ENCODE results near the gene RIPOR2.

Gene RIPOR2

GRCh38 chr6:24903681-24904080 lies 32.1 kb downstream of the RIPOR2 start:
- no peak for TF ChIP-seq CTCF (IDR thresholded peaks at IDR 0.05; ENCODE audit: borderline replicate concordance, insufficient read depth, low read depth, low read length)
- no peak overlapping the region for H3K4me3 ChIP-seq (ENCODE audit: low read depth, low read length)

DNA sequence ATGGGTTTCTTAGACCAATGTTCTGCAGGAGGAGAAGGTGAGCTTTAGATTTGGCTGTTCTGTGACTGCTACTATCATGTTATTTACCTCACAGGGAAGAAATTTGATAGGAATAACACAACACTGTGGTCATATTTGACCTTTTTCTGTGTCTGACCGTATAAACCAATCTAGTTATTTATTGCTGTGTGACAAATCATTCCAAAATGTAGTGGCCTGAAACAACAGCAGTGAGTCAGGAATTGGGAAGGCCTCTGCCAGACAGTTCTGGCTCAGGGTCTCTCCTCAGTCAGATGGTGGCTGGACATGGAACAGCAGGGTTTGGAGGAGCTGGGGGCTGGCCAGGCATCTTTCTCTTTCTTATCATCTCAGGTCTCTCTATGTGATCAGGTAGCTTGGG lies 33.0 kb downstream of the RIPOR2 start:
- no peak for TF ChIP-seq CTCF (IDR thresholded peaks at IDR 0.05; ENCODE audit: borderline replicate concordance, insufficient read depth, low read depth, low read length)
- H3K4me3 ChIP-seq (ENCODE audit: low read depth, low read length): no peak overlapping the region

GRCh38 chr6:24901698-24902328 lies 33.9 kb downstream of the RIPOR2 start:
- no peak overlapping the region for H3K4me3 ChIP-seq (ENCODE audit: low read depth, low read length)
- no peak for TF ChIP-seq CTCF (IDR thresholded peaks at IDR 0.05; ENCODE audit: borderline replicate concordance, insufficient read depth, low read depth, low read length)

DNA sequence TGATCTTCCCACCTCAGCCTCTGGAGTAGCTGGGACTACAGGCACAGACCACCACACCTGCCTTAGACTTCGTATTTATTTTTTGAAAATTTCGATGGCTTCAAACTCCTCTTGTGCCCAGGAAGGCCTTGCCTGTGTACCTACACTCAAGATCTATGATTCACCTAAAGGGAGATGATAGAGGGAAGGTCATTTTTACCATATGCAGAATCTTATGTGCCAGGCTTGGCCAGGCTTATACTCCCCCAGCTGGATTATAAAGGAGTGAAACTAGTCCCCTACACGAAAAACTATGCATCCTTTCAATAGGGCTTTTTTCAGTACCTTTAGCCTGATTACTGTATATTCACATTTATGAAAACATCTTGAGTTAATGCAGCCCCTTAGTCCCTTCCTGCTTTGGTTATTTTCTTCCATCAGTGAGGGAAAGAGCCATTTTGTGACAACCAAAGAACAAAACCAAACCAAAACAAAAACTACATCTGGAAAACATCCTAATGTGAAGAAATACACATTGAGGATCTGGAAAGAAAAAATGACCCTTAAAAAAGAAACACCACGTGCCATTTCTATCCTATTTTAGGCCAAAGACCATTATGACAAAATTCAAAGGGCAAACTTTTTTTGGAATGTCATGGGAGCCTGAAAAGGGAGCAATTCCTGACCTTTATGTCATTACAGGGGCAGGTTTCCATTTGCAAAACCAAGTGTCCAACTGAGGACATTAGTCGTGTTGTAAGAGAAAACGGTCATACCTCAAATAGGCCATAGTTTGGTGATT lies 34.7 kb downstream of the RIPOR2 start:
- no peak overlapping the region for H3K4me3 ChIP-seq (ENCODE audit: low read depth, low read length)
- no peak for TF ChIP-seq CTCF (IDR thresholded peaks at IDR 0.05; ENCODE audit: borderline replicate concordance, insufficient read depth, low read depth, low read length)

DNA sequence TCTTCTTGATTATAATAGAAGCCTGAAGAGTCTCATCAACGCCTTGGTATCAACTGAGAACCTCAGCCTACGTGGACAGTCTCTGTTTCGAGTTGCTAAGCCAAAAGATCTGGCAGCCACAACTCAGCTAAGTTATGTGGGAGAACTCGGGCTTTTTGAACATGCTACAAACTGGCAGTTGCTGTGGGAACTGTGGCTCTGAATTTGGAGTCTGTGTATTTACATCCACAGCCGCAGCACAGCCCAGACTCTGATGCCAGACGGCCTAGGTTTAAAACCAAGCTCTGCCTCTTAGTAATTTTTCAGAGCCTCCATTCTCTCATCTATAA lies 35.8 kb downstream of the RIPOR2 start:
- no peak for TF ChIP-seq CTCF (IDR thresholded peaks at IDR 0.05; ENCODE audit: borderline replicate concordance, insufficient read depth, low read depth, low read length)
- no peak overlapping the region for H3K4me3 ChIP-seq (ENCODE audit: low read depth, low read length)

DNA sequence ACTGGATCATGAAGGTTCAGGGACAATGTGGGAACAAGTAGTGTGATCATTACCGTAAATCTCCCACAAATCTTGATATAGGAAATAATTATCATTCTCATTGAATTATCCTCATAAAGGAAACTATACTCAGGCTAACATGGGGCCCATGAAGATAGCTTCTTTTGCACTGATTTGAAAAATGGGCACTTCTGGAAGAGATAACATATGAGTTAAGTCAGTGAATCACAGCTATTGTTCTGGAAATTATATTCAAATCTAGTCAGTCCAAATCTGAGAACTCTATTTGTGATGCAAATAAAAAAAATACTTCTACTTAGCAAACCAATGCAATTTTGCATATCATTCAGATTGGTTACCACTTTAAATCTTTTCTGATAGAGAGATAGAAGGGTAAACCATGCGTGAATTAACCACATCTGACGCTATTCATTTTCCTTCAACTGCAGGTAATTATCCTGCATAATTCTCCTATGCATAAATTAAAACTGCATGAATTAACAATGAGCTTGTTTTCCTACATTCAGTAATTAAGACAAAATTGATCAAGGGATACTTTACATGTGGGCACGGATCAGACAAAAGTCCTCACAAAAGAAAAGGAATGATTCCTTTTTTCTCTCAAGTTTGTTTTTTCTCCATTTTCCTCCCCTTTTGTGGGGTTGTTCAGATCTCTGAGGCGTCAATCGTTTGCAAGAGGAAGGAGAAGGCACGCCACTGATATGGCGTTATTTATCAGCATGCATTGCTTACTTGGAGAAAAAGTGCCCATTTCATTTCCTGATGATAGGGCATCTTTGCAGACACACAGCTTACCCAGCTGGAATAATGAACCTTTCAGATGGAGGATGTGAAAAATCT lies 36.4 kb downstream of the RIPOR2 start:
- no peak for TF ChIP-seq CTCF (IDR thresholded peaks at IDR 0.05; ENCODE audit: borderline replicate concordance, insufficient read depth, low read depth, low read length)

More for the DNA sequence above, 36.4 kb downstream of the RIPOR2 start:
- no peak overlapping the region for H3K4me3 ChIP-seq (ENCODE audit: low read depth, low read length)

Data from GM12875 (cell line).